GM19023 (cell line): ENCODE results near the gene ZNF202.

ENCODE experiments used
- ATAC-seq: cut with Tn5 transposase; IDR thresholded peaks from one replicate; pipeline ENCODE4 v1.9.1; 2021; ENCODE audit warnings: mild to moderate bottlenecking, moderate library complexity; ENCODE audit not compliant: unreplicated experiment

ZNF202 gene

DNA sequence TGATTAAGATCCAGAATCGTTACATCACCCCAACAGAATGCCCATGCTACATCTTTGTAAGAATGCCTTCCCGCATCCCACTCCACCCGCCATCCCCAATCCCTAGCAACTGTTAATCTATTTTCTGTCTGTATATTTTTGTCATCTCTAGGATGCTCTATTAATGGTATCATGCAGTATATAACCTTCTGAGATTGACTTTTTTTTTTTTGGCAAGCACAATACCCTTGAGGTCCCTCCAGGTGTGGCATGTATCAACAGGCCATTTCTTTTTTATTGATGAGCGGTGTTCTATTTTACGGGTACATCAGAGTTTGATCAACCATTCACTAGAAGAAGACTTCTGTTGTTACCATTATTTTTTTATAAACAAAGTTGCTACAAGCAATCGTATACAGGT lies 56.9 kb downstream of the ZNF202 start:
- ATAC-seq = no peak

DNA sequence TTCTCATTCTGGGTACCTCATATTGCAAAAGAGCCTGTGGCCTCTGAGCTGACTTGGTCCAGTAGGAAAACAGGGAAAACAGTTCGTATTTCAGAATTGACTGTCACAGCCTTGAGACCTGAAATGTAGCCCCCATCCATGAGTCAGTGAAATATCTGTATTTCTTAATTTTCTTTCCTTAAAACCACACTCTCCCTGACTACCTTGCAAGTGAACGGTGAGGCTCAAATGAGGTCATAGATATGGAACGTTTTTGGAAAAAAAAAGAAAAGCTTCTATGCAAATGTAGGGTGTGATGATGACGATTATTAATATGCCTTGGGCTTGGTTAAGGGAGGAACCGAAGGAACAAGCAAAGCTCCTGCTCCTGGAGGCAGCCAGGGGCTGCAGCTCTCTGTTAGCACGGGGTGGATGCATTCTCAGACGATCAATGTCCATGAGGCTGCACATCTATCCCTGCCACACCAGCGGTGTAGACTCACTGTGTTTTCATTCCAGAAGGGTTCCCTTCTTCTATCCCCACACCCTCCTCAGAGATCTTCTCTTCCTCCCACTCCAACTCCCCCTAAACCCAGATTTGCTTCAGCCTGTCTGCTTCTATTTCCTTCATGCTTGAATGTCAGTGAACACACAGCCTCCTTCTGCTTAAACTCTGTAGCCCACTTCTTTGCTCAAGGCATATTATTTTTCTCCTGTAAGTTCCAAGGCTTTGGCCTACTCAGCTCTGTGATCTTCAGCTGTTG lies 57.9 kb downstream of the ZNF202 start:
- no peak for ATAC-seq

DNA sequence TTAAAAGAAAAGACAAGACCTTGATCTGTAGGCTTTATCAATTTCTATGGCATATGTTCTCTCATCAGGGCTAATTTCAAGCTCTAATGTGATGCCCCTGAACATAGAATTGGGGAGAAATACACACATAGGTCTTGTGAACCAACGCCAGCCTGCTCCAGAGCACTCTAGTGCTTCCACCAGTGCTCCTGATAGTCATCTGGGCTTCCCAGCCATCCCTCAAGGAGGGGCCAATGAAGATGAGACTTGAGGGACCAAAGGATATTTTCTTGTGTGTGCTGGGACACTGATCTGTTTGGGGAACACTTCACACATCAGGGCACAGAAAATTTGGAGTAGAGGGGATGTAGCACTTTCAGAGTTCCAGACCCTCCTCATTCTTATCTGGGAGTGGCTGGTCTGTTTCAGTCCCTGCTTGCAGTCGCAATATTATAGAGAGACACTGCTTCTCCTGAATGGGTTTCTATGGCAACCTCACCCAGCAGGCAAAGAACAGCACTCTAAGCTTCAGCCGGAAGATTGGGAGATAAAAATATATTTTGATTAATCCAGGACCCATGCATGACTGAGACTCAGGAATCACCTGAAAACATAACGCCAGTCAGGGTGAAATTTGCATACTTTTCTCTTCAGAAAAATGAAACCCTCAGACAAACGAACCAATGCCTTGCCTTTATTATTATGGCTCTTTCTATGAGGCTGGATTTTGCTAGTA lies 58.6 kb downstream of the ZNF202 start:
- no peak for ATAC-seq

- ATAC-seq = no peak
Measured at GRCh38 chr11:123681030-123681429, 60.4 kb downstream of the ZNF202 start.

DNA sequence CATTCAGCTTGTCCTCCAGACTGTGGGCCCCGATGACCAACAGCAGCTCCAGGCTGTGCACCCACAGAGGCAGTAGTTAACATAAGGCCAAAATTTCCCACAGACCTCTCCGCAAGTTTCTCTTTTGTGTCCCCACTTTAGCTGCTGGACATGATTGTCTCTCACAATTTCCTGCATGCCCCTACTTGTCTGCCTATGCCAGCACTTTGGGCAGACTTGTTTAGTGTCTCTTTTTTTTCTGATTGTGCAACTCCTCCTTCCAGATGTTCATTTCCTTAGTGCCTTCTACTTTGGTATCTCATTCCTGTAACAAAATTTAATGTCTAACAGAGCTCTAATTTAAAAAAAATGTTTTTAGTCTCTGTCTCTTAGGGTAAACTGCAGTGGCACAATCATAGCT lies 63.2 kb downstream of the ZNF202 start:
- ATAC-seq = no peak

- no peak for ATAC-seq
Measured at GRCh38 chr11:123677510-123677909, 64.0 kb downstream of the ZNF202 start.

GRCh38 chr11:123674297-123674696 lies 67.2 kb downstream of the ZNF202 start:
- no peak for ATAC-seq
